CD4-positive, alpha-beta T cell treated with Interleukin-15 for 1 hour (primary cell): Measurements from ENCODE around the gene NUMB.

Source experiments
- DNase-seq: peaks from one replicate; pipeline ENCODE4 v3.0.0-alpha.2; 2020

Gene NUMB

GRCh38 chr14:73255693-73256225, 202.6 kb downstream of the NUMB start:
- DNase-seq = no peak

DNA sequence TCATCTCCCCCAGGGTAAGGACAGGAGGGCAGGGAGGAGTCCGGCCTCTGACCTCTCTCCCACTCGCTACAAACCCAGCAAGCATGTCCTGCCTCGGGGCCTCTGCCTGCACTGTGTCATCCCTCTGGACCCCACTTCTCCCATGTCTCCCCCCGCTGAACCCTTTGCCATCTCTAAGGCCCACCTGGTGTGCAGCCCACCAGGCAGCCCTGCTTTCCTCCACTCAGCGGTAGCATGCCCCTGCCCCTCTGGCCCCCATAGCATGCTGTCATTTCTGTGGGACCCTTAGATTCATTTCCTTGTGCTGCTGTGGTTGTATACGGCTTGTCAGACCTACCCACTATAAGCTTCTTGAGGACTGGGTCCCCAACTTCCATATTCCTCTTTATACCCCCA, 203.3 kb downstream of the NUMB start:
- no peak for DNase-seq

DNA sequence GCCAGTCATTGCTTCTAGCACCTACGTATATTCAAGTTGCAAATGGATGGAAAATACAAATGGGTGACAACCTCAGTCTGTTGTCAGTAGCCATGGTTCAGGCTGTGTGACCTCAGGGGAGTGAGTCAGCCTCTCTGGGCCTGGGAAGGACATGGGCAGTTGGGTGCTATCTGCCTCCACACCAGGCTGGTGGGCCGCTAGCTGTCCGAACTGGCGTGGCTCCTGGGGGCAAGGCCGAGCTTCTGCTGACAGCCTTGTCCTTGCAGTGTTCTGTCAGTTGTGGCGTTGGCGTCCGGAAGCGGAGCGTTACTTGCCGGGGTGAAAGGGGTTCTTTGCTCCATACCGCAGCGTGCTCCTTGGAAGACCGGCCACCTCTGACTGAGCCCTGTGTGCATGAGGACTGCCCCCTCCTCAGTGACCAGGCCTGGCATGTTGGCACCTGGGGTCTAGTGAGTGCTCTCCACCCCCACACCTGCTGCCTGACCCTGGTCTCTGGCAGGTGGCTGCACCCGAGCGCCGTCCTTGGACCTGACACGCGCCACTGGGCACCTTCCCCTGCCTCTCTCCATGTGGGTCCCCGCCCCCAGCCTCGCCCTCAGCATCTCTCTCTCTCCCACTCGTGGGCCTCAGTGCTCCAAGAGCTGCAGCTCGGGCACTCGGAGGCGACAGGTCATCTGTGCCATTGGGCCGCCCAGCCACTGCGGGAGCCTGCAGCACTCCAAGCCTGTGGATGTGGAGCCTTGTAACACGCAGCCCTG, 203.9 kb downstream of the NUMB start:
- no peak for DNase-seq

DNA sequence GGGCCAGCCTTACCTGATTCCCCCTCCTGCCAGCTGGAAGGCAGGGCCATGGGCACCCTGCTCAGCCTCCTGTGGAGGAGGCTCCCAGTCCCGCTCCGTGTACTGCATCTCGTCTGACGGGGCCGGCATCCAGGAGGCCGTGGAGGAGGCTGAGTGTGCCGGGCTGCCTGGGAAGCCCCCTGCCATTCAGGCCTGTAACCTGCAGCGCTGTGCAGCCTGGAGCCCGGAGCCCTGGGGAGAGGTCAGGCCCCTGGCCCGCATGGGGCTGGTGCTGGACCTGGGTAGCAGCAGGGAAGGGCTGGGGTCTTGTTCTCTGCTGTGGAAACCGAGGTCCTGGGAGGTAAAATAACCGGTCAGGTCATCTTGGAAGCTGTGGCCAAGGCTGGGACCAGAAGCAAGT, 204.6 kb downstream of the NUMB start:
- no peak for DNase-seq

- DNase-seq = no peak
These were observed 205.1 kb downstream of the NUMB start for GRCh38 chr14:73253323-73253610.

DNA sequence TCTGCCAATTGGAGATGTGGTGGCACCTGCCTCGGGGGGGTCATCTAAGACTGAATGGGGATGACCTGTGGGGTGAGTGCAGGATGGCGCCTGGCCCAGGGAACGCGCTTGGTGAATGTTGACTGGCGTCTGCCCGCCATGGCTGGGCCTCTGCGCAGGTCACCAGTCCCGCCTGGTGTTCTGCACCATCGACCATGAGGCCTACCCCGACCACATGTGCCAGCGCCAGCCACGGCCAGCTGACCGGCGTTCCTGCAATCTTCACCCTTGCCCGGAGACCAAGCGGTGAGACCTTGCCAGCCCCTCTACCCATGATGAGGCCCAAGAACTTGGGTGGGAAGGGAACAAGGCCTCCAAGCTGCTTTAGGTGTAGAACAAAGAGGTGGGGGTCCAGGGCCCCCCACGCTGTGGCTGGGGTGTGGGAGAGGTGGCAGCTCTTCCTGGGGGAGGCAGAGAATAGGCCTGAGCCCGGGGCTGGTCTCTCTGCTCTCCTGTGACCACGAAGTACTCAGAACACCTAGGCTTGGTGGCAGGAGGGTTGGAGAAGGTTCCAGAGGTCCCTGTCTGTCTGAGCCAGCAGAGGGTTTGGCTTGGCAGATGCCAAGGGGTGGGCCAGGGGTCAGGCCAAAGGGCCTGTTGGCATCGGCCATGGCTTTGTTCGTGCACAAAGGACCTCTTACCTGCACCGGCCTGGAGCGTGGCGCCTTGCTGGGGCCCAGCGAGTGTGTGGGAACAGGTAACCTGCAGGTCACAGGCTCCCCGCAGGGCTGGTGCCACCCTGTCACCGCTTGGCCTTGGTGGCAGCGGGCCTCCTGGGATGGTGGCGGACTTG, 205.6 kb downstream of the NUMB start:
- no peak for DNase-seq

DNA sequence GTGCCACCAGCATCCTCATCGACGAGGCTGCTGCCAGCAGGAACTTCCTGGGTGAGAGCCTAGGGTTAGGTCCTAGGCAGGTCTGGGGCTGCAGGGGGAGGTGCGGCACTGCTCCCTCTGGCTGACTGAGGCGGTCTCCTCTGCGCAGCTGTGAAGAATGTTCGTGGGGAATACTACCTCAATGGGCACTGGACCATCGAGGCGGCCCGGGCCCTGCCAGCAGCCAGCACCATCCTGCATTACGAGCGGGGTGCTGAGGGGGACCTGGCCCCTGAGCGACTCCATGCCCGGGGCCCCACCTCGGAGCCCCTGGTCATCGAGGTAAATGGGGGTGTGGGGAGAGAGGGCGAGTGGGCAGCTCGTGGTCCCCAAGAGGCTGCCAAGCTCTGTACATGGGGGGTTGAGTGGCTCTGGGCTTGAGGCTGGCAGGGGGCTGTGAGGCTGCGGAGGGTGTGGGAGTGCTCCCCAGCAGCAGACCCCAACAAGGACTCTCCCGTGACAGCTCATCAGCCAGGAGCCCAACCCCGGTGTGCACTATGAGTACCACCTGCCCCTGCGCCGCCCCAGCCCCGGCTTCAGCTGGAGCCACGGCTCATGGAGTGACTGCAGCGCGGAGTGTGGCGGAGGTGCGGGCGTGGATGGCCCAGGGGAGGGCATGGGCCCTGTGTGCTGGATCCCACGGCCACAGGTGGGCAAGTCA, 206.7 kb downstream of the NUMB start:
- DNase-seq = no peak

DNA sequence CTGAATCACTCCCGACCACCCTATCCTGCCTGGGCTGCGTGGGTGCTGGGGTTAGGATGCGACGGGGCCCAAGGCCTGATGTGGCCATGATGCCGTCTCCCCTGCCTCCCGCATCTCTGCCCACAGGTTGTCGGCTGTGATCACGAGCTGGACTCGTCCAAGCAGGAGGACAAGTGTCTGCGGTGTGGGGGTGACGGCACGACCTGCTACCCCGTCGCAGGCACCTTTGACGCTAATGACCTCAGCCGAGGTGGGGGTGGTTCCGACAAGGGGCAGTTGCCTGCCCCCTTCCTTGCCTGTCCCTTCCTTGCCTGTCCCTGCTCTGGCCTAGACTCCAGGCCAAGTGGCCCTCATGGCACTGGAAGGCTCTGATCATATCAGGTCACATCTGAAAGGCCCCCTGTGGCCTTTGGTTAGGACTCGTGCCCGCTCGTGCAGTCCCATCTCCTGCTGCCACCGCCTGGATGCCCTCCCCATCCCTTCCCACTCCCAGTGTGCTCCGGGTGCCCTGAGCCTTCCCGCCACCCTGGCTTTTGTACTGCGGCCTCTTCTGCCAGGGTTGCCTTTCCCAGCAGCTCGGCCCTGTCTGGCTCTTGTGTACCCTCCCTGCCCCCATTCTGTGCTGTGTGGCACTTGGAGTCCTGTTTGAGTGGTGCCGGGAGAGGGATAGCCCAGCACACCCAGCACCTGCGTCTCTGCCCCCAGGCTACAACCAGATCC, 207.4 kb downstream of the NUMB start:
- no peak for DNase-seq

DNA sequence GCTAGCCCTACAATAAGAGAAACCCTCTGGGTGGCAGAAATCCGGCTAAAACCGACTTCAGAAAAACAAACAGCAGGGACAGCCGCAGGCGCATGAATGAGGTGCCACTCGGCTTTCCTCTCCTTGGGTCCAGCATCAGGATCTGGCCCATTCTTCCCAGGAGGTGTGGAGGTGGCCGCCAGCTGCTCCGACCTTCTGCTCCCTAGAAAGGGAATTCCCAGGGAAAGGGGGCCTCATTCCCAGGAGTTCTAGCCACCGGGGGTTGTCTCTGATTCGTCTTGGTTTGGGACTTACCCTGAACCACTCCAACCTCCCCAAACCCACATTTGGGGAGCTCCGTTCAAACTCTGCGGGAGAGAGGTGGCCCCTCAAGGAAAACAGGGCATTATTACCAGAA, 208.0 kb downstream of the NUMB start:
- no peak for DNase-seq

DNA sequence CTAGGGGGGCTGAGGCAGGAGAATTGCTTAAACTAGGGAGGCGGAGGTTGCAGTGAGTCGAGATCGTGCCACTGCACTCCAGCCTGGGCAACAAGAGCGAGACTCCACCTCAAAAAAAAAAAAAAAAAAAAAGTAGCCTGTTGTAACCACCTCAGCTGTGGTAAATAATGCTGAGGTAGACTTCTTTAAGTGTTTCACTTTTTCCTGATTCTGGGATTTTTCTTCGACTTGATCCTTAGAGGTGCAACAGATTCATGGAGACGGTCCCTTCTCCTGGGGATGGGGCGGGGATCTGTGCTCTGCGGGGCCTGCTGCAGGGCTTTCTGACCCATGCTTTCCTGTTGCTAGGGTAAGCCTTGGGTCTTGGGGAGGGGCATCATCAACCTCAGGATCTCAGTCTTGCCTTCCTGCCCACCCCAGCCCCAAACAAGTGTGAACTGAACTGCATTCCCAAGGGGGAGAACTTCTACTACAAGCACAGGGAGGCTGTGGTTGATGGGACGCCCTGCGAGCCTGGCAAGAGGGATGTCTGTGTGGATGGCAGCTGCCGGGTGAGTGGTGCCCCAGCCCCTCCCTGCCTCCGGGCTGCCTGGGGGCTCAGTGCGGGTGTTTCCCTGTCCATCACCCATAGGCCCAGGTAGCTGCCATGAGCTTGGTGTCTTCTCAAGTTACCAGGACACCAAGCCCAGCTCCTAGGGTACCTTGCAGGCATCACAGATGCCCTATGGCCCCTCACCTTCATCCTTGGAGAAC, 208.6 kb downstream of the NUMB start:
- DNase-seq = no peak

DNA sequence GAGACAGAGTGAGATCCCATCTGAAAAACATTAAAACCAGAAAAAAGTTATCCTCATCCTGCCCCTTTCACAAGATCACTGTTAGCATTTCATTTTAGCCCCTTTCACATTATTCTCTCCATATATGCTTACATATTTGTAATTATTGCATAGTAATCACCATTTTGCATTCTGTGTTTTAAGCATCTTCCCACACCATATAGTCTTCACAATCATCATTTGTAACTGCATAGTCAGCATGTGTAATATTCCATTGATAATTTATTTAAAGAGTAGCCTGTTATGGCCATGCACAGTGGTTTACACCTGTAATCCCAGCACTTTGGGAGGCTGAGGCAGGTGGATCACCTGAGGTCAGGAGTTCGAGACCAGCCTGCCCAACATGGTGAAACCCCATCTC, 209.2 kb downstream of the NUMB start:
- no peak for DNase-seq

- DNase-seq = peak; percentile 14
These were observed 210.1 kb downstream of the NUMB start for GRCh38 chr14:73248108-73248868.

- peak; percentile 6 for DNase-seq
These were observed 211.8 kb downstream of the NUMB start for GRCh38 chr14:73246387-73247150.

- DNase-seq = peak; percentile 48
These were observed 212.6 kb downstream of the NUMB start for GRCh38 chr14:73245480-73246325.

- DNase-seq = no peak
These were observed 213.6 kb downstream of the NUMB start for GRCh38 chr14:73244541-73245290.

DNA sequence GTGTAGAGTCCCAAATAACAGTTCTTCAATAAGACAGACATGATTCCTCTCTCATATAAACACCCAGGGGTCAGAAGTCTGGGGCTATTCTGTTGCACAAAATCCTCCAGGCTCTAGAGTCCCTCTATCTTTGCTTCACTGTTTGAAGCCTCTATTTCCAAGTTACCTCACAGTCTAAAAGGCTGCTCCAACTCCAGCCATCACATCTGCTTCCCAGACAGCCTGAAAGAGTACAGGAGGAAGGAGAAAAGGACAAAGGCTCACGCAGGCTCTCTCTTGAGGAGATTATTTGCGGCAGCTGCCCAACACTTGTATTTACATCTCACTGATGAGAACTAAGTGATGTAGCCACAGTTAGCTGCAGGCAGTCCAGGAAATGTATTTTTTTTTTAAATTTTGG, 214.6 kb downstream of the NUMB start:
- no peak for DNase-seq

DNA sequence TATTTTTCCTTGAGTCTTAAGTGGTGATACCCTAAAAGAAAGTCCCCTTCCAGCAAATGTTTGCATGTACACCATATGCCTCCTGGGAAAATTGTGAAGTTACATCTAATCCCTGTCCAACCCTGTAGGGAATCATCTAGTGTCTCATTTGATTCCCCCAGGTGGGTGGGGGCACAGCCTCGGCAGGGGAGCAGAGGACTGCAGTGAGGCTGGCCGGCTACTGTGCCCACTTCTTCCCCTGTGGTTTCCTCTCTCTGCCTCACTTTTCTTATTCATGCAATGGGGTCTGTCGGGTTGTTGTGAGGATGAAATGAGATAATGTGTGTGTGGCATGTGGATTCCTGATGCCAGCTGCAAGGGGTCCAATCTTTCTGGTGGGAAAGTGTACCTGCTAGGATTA, 215.0 kb downstream of the NUMB start:
- no peak for DNase-seq

DNA sequence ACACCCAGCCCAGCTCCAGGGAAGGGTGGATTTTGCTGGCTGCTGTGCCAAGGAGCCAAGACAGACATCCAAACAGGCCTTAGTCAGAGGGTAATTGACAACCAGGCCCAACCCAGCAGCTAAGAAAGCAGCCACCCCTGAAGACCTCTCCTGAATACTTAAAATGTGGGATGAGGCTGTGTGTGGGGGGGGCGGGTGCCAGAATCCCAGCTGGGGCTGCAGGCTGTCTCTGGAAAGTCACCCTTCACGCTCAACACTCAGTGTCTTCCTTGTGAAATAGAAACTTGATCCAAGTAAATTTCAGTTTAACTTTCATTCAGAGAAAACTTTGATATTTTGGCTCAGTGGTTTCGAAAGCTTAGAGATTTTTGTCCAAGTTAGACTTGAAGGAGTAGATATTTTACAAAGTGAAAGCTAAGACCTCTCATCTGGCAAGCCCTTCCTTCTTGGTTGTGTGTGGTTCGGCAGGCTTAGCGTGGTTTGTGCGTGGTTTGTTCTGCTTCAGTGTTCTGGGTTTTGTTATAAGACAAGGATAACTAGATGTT, 215.9 kb downstream of the NUMB start:
- no peak for DNase-seq
